Lower leg skin (tissue), 3 donors: Measurements from ENCODE around the gene PPCDC.

ENCODE experiments used
- POLR2A ChIP-seq, 2 donors: fragments of 450-650 bp; IDR thresholded peaks; one replicate each; pipeline ENCODE4 v1.6.1; 2016 to 2017; ENCODE audit warnings: antibody characterized with exemption in 2 of 2, mild to moderate bottlenecking in 1 of 2, moderate library complexity in 1 of 2
- TF ChIP-seq, protein P1 (sequence below), 3 donors: fragments of 450-650 bp; IDR thresholded peaks; one replicate each; pipeline ENCODE4 v1.5.1; 2016; ENCODE audit warnings: antibody characterized with exemption in 3 of 3, mild to moderate bottlenecking in 3 of 3, moderate library complexity in 2 of 3

DNA sequence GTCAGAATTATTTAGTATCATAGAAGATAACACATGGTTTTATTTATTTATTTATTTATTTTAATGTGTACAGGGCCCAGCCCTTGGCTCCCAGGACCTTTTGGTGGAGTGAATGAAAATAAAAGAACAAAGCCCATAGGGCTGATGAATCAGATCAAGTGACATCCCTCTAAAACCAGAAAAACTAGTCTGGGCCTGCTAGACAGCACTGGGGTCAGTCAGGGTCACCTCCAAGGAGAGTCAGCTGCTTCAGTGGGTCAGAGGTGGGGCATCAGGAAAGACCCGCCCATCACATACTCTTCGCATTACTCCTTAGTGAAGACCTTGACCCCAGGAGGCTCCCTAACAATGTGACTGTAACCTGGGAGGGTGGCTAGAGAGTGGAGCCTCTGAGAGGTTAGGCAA lies 12.8 kb downstream of the PPCDC start:
- TF ChIP-seq, protein P1, sequence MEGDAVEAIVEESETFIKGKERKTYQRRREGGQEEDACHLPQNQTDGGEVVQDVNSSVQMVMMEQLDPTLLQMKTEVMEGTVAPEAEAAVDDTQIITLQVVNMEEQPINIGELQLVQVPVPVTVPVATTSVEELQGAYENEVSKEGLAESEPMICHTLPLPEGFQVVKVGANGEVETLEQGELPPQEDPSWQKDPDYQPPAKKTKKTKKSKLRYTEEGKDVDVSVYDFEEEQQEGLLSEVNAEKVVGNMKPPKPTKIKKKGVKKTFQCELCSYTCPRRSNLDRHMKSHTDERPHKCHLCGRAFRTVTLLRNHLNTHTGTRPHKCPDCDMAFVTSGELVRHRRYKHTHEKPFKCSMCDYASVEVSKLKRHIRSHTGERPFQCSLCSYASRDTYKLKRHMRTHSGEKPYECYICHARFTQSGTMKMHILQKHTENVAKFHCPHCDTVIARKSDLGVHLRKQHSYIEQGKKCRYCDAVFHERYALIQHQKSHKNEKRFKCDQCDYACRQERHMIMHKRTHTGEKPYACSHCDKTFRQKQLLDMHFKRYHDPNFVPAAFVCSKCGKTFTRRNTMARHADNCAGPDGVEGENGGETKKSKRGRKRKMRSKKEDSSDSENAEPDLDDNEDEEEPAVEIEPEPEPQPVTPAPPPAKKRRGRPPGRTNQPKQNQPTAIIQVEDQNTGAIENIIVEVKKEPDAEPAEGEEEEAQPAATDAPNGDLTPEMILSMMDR (IDR thresholded peaks at IDR 0.05) = no peak
- TF ChIP-seq POLR2A (IDR thresholded peaks at IDR 0.05) = no peak
